GM12891 (cell line): ENCODE data around the gene ELOVL5.
"Not testable (repeated sequence)": the region's sequence is repeated elsewhere in the genome, so short reads cannot be mapped to it uniquely, and the experiment has no call there.

ENCODE experiments used
- DNase-seq: peaks from one replicate; pipeline ENCODE4 v3.0.0; 2011; ENCODE audit warnings: low spot score; ENCODE audit not compliant: insufficient read length
- FAIRE-seq: peaks from 2 replicates; lab custom pipeline; 2011; peaks lifted over from hg19 to GRCh38; lab: Jason Lieb, UNC
- PAX5 ChIP-seq: IDR thresholded peaks from 2 replicates; pipeline ENCODE4 v1.6.1; 2011; ENCODE audit warnings: low read length, moderate library complexity, mild to moderate bottlenecking; ENCODE audit not compliant: insufficient read depth, severe bottlenecking
- POLR2A ChIP-seq: IDR thresholded peaks from 2 replicates; pipeline ENCODE4 v1.6.1; 2011; ENCODE audit warnings: low read depth, low read length, control low read depth
- POLR2AphosphoS5 ChIP-seq: IDR thresholded peaks from 2 replicates; pipeline ENCODE4 v1.6.1; 2011; ENCODE audit warnings: low read depth, low read length, control low read depth
- POU2F2 ChIP-seq: IDR thresholded peaks from 2 replicates; pipeline ENCODE4 v1.6.1; 2011; ENCODE audit warnings: low read depth, mild to moderate bottlenecking, control low read depth, low read length, moderate library complexity
- SPI1 ChIP-seq: IDR thresholded peaks from 2 replicates; pipeline ENCODE4 v1.6.1; 2011; ENCODE audit warnings: low read depth, low read length, control low read depth
- TAF1 ChIP-seq: IDR thresholded peaks from 2 replicates; pipeline ENCODE4 v1.6.1; 2011; ENCODE audit warnings: low read depth, low read length, control low read depth

Gene ELOVL5

DNA sequence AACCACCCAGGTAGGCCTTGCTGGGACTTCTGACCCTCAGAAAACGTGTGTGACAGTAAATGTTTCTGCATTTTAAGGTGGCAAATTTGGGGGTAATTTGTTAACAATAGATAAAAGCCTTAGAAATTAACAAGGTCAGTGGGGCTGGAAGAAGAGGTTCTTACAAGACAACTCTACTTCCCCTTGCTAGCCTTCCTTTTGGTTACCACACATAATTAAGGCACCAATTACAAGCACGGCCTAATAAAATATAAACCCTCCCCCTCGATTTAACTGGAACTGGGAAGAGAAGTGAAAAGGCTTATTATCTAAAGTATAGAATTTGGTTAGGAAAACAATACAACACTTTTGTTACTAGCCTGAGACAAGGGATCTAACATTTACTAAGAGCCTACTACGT is 38.8 kb downstream of the ELOVL5 start:
- FAIRE-seq (peak; percentile 9), DNase-seq (no peak)
- TF ChIP-seq TAF1 (no peak), POU2F2 (no peak), PAX5 (no peak), POLR2A (no peak), POLR2AphosphoS5 (no peak), SPI1 (no peak)

DNA sequence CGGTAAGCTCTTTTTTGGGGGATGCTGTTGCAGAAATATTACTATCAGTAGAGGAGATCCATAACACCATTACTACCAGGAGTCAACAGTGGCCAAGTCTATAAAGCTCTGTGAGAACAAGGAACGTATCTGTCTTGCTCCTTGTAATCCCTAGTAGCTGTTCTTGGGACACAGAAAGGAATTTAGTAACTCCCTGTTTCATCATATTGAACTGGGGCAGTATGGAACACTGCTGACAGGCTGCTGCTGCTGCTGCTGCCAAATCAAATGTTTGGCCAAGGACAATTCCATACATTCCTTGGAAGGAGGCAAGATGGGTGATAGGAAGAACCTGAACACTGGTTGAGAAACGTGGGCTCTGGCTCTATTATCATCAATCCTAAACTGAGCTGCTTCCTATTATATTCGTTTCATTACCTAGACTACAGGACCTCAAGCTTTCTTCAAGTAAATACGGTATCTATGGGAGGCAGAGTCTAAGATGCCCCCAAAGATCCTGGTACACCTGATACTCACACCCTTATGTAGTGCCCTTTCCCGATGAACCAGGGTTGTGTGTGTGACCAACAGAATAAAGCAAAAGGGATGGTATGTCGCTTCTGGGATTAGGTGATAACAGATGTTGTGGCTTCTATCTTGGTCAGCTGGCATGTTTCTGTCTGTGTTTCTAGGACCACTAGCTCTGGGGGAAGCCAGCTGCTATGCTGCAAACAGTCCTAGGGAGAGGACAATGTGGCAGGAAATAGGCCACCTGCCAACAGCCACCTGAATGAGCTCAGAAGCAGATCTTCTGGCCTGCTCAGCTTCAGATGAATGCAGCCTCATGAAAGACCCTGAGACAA is 39.5 kb downstream of the ELOVL5 start:
- FAIRE-seq, result peak; percentile 87
- TF ChIP-seq PAX5, result no peak
- TF ChIP-seq TAF1, result no peak
- no peak for TF ChIP-seq POLR2AphosphoS5
- no peak for TF ChIP-seq POLR2A
- TF ChIP-seq POU2F2, result no peak
- TF ChIP-seq SPI1, result no peak
- DNase-seq, result no peak

DNA sequence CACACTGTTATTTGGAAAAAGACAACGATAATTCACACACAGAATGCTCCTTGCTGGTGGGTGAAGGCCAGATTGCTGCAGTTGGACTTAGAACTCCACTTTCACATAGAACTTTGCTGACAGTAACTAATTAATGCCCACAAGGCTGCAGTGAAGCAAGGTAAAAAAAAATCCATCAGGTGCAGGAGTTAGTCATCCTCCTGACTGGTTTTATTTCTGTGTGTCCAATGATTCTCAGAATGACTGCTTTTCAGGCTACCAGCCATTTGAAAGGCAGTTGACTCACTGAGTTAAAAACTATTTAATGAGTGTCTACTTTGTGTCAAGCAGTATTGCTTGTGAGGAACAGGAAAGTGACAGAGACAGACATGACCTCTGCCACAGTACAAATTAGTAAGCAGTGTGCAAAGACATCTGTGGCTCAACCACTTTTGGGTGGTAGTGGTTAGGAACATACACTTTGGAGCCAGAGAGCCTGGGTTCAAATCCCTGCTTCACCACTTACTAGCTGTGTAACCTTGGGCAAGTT is 41.9 kb downstream of the ELOVL5 start:
- FAIRE-seq, result peak; percentile 63

DNA sequence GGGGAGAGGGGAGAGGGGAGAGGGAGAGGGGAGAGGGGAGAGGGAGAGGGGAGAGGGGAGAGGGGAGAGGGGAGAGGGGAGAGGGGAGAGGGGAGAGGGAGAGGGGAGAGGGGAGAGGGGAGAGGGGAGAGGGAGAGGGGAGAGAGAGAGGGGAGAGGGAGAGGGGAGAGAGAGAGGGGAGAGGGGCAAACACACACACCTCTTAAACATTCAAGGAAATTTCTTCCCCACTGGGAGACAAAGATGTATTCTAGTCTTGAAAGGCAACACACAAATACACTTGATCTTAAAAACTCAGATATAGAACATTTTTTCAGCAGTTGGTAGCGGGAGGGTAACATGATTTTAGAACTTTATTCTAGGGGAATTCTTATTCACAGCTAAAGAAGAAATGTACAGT is 42.5 kb downstream of the ELOVL5 start:
- FAIRE-seq, DNase-seq: not testable (repeated sequence)

More for the DNA sequence above, 41.9 kb downstream of the ELOVL5 start:
- no peak for TF ChIP-seq SPI1
- TF ChIP-seq PAX5, result no peak
- TF ChIP-seq POLR2A, result no peak
- no peak for TF ChIP-seq POU2F2
- no peak for TF ChIP-seq POLR2AphosphoS5
- TF ChIP-seq TAF1, result no peak
- DNase-seq, result peak; percentile 20

DNA sequence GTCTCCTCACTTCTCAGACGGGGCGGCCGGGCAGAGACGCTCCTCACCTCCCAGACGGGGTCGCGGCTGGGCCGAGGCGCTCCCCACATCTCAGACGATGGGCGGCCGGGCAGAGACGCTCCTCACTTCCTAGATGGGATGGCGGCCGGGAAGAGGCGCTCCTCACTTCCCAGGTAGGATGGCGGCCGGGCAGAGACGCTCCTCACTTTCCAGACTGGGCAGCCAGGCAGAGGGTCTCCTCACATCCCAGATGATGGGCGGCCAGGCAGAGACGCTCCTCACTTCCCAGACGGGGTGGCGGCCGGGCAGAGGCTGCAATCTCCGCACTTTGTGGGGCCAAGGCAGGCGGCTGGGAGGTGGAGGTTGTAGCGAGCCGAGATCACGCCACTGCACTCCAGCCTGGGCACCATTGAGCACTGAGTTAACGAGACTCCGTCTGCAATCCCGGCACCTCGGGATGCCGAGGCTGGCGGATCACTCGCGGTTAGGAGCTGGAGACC is 43.2 kb downstream of the ELOVL5 start:
- not testable (repeated sequence) for DNase-seq, FAIRE-seq

DNA sequence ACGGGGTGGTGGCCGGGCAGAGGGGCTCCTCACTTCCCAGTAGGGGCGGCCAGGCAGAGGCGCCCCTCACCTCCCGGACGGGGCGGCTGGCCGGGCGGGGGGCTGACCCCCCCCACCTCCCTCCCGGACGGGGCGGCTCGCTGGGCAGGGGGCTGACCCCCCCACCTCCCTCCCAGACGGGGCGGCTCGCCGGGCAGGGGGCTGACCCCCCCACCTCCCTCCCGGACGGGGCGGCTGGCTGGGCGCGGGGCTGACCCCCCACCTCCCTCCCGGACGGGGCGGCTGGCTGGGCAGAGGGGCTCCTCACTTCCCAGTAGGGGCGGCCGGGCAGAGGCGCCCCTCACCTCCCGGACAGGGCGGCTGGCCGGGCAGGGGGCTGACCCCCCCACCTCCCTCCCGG is 43.8 kb downstream of the ELOVL5 start:
- DNase-seq, FAIRE-seq: not testable (repeated sequence)

DNA sequence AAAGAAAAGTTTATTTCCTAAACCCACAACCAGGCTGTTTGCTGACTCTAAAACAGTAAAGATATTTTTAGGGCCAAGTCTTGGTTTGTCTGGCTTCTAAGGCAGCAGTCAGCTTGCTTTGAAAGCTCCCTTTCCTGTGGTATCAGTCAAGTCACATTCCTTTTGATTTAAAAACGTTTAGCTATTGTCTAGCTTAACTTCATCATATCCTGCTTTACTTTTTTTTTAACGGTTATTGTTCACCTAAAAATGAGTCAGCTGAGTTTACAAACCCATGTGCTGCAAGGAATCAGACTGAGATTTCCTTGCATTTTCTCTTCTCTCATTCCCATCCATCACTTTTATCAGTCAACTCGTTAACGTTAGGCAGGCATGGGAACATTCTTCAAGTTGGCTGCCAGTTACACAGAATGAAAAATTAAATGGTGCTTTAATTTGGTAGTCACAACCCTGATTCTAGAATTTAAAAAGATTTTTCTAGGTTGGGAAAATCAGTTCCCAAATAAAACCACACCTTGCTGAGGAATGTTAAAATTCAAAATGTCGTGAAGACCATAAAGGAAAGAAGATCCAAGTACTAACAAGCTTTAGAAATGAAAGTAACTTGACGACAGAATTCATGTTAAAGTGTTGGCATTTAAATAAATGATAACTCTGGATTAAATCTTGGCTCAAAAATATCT is 45.9 kb downstream of the ELOVL5 start:
- no peak for DNase-seq
- no peak for FAIRE-seq
- TF ChIP-seq POU2F2, result no peak
- TF ChIP-seq POLR2AphosphoS5, result no peak
- TF ChIP-seq TAF1, result no peak
- no peak for TF ChIP-seq PAX5
- no peak for TF ChIP-seq POLR2A
- TF ChIP-seq SPI1, result no peak

DNA sequence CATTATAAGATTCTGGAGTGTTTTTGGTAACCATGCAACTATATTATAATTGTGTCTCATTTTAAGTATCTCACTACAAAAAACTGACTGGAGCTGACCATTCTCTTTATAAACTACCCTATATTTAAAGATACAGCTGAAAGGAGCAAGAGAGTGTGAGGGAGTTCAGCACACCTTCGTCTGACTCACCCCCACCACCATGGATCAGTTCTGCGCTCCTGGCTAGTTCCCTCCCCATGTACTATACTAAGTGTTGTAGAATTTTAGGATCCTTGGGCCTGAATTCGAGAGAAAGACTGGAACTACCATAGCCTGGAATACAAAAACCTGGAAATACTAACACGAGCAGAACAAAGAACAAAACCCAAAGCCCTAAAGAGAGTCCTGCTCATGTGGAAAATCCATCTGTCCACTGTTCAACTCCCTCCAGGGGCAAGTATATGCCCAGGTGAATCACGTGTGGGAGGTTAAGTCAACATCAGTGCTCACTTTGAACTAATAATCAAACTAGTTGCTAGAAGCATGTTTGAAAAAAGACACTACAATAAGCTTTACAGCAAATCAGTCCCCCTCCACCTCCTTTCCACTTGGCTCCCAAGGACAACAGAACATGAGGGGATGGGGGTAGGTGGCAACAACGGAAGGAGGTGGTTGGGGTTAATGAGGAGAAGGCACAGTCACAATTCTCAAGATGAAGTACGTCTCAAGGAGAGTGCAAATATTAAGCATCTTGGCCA is 46.8 kb downstream of the ELOVL5 start:
- TF ChIP-seq TAF1, result no peak
- no peak for TF ChIP-seq POLR2AphosphoS5
- no peak for TF ChIP-seq SPI1
- TF ChIP-seq POU2F2, result no peak
- no peak for TF ChIP-seq POLR2A
- no peak for TF ChIP-seq PAX5
- FAIRE-seq, result no peak

DNA sequence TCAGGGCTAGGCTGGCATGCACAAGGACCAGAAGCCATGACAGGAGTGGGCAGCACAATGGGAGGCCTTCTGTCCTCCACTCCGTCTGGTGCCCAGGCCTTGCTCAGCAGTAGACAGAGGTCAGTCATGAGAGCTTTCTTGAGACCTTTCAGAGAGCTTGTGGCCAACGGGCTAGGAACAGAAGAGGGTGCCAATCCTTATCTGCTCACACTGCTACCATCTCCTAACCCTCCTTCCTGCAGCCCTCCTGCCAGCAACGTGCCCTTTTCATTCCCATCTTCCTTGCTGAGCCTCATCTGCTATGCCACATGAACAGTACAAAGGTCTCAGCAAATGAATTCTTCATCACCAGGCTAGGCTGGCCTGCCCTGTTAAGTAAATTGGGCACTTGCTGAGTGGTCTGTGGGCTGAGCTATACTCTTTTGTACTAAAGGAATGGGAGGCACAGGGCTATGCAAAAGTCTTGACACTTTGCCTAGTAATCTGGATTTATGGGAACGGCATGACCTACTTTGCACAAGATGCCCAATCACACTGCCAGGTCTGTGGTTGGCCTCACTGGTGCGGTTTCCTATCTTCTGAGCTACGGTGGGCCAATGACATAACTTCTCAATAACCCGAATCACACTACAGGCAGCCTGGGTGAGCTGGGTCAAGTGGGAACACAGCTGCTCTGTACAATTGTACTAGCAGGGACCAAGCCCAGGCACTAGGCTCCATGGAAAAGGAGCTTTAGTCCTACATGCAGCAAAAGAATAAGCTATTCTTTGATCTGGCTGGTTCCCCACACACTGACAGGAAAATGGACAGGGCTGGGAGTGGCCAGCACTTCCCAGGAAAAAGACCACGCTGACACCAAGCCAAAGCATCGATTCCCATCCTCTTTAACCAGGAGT is 47.8 kb downstream of the ELOVL5 start:
- TF ChIP-seq SPI1 (no peak), PAX5 (no peak), POLR2A (no peak)
- no peak for FAIRE-seq

More for the DNA sequence above, 46.8 kb downstream of the ELOVL5 start:
- no peak for DNase-seq

More for the DNA sequence above, 47.8 kb downstream of the ELOVL5 start:
- DNase-seq, result no peak
